OCI-LY3 (cell line): ENCODE data around the gene SIGLEC5.

Experiments used
- H2AFZ ChIP-seq: fragments of 200-600, 300-600 bp; shearing (Covaris generic); 2 replicates; pipeline ENCODE4 v1.6.0; 2014; ENCODE audit warnings: antibody characterized with exemption, low read depth, low read length
- H3K27ac ChIP-seq: fragments of 200-600, 300-600 bp; sonication (generic); 2 replicates; pipeline ENCODE4 v1.5.1; 2014; ENCODE audit warnings: mild to moderate bottlenecking, low read length, moderate library complexity, mixed read lengths
- H3K27me3 ChIP-seq: fragments of 200-600, 300-600 bp; sonication (generic); 2 replicates; pipeline ENCODE4 v1.6.1; 2014; ENCODE audit warnings: low read depth, low read length, mixed read lengths
- H3K36me3 ChIP-seq: fragments of 200-600, 300-600 bp; sonication (generic); replicated peaks from 2 replicates; pipeline ENCODE3; 2014; ENCODE audit warnings: low read depth, low read length, mixed read lengths
- H3K4me1 ChIP-seq: fragments of 300-600, 200-600 bp; sonication (generic); 2 replicates; pipeline ENCODE4 v1.6.1; 2014; ENCODE audit warnings: low read length, mixed read lengths
- H3K4me2 ChIP-seq: fragments of 200-600, 300-600 bp; sonication (generic); 2 replicates; pipeline ENCODE4 v1.6.1; 2014; ENCODE audit warnings: low read length, mixed read lengths
- H3K4me3 ChIP-seq: fragments of 300-600, 200-600 bp; sonication (generic); 2 replicates; pipeline ENCODE4 v1.5.1; 2014; ENCODE audit warnings: antibody characterized with exemption, mild to moderate bottlenecking, low read length, moderate library complexity
- H3K79me2 ChIP-seq: fragments of 300-600, 200-600 bp; shearing (Covaris generic); 2 replicates; pipeline ENCODE4 v1.6.1; 2014; ENCODE audit warnings: mild to moderate bottlenecking, low read length, mixed read lengths
- H3K9ac ChIP-seq: fragments of 300-600, 200-600 bp; shearing (Covaris generic); 2 replicates; pipeline ENCODE4 v1.6.0; 2014; ENCODE audit warnings: mild to moderate bottlenecking, low read length, moderate library complexity
- H3K9me3 ChIP-seq: fragments of 200-600, 300-600 bp; shearing (Covaris generic); 2 replicates; pipeline ENCODE4 v1.6.1; 2014; ENCODE audit warnings: low read length, mixed read lengths; ENCODE audit not compliant: insufficient read depth
- H4K20me1 ChIP-seq: fragments of 200-600, 300-600 bp; sonication (generic); 2 replicates; pipeline ENCODE4 v1.6.1; 2016; ENCODE audit warnings: low read length, mixed read lengths; ENCODE audit not compliant: insufficient read depth
- CTCF ChIP-seq: fragments of 200-600, 300-600 bp; sonication (generic); IDR thresholded peaks from 2 replicates; pipeline ENCODE4 v1.5.1; 2014; ENCODE audit warnings: antibody characterized with exemption, low read length, low read depth
- EZH2phosphoT487 ChIP-seq: fragments of 200-600 bp; shearing (Covaris generic); IDR thresholded peaks from 2 replicates; pipeline ENCODE4 v1.6.1; 2018; ENCODE audit warnings: antibody characterized with exemption, mixed run types, low read depth

Gene SIGLEC5

DNA sequence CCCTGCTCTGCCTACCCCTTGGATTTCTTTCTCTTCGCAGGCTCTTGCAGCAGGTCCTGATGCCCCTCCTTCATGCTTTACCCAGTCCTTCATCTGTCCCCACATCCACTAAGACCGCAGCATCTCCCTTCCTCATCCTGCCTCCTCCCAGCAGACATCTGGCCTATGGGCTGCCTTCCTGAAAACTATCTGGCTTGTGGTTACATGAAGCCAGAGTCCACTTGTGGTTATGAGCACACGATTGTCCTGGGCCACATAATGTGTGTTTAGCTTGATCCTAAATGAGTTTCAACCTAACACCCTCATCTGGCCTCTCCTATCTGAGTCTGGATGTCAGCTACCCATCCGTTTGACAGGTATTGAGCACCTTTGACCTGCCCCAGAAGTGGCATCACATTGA lies 64.6 kb downstream of the SIGLEC5 start:
- Histone ChIP-seq H3K9ac (no peak overlapping the region), H3K4me3 (no peak overlapping the region), H3K4me1 (peaks cover 27% of the 10 kb centered on the region), H3K79me2 (no peaks in the 10 kb centered on the region), H3K27me3 (peaks cover 37% of the 10 kb centered on the region), H3K9me3 (no peaks in the 10 kb centered on the region), H2AFZ (no peak overlapping the region), H3K4me2 (peak overlapping the region; percentile 77), H4K20me1 (no peaks in the 10 kb centered on the region), H3K27ac (no peak overlapping the region), H3K36me3 (no peaks in the 10 kb centered on the region)
- TF ChIP-seq CTCF (no peak), EZH2phosphoT487 (no peak)

DNA sequence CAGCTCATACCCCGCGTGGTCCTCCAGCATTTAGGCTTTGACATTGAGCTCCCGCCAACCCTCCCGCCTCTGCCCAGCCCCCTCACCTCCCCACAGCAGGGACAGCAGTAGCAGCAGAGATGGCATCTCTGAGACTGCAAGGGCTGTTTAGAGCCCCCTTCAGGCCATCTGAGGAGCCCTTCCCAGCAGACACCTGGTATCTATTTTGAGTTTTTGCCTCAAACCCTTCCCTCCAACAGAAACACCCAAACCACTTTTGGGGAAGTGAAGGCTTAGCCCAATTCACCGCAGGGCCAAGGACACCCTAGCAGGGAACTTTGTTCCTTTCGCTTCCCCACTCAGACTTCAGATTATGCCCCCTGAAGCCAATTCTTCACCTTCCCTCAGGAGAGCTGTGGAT lies 65.4 kb downstream of the SIGLEC5 start:
- Histone ChIP-seq H3K36me3 (no peaks in the 10 kb centered on the region), H4K20me1 (no peaks in the 10 kb centered on the region), H3K79me2 (no peaks in the 10 kb centered on the region), H3K27me3 (peaks cover 45% of the 10 kb centered on the region), H2AFZ (peak overlapping the region; percentile 6; the same call in 1 of the 2 replicates), H3K9ac (peak overlapping the region; percentile 25; the same call in 1 of the 2 replicates), H3K4me1 (peaks cover 24% of the 10 kb centered on the region), H3K9me3 (no peaks in the 10 kb centered on the region), H3K27ac (no peak overlapping the region), H3K4me3 (peak overlapping the region; percentile 56), H3K4me2 (peak overlapping the region; percentile 77)
- TF ChIP-seq EZH2phosphoT487 (no peak), CTCF (peak; percentile 80)
